GM12878 (cell line): Measurements from ENCODE around the gene SMTNL2. TPM values are rescaled to one million over a fixed set of nuclear protein-coding genes. Genes with fewer than 3 reads are reported as not detected.

Experiments used
- ATAC-seq: fragments of 200-7000 bp; cut with Tn5 transposase; 3 replicates; pipeline ENCODE4 v1.9.1; 2020; ENCODE audit warnings: mild to moderate bottlenecking, moderate library complexity
- BruUV-seq: library from RNA; stranded (reverse); fragments of 400-500 nt; replicated peaks from 2 replicates; lab custom pipeline; 2021; lab: Mats Ljungman, UMichigan
- CTCF ChIA-PET: fragments of 300-600 bp; sonication (Branson Sonifier 250); formaldehyde crosslinking; extraction: SDS; loops from one replicate; lab custom pipeline; 2021; ENCODE audit warnings: inconsistent platforms; lab: Yijun Ruan, JAX
- POLR2A ChIA-PET: fragments of 350-600 bp; formaldehyde crosslinking; extraction: SDS; loops from one replicate; lab custom pipeline; 2021; ENCODE audit warnings: inconsistent platforms; lab: Charles Lee
- RAD21 ChIA-PET: fragments of 300-600 bp; sonication (Branson Sonifier 250); formaldehyde crosslinking; loops from one replicate; lab custom pipeline; 2023; ENCODE audit warnings: antibody characterized with exemption; ENCODE audit not compliant: unreplicated experiment; lab: Charles Lee
- SMC1A ChIA-PET: fragments of 300-600 bp; sonication (Branson Sonifier 250); formaldehyde crosslinking; loops from one replicate; lab custom pipeline; 2023; ENCODE audit not compliant: unreplicated experiment, uncharacterized antibody; lab: Charles Lee
- DNase-seq: peaks from one replicate; pipeline ENCODE4 v3.0.0-alpha.2; 2011; ENCODE audit warnings: low read depth, low spot score
- FAIRE-seq: peaks from 3 replicates; lab custom pipeline; 2011; peaks lifted over from hg19 to GRCh38; lab: Jason Lieb, UNC
- H2AFZ ChIP-seq: 2 replicates; pipeline ENCODE4 v1.6.0; 2011; ENCODE audit warnings: low read depth, low read length, control low read depth; ENCODE audit not compliant: control insufficient read depth
- H3K27ac ChIP-seq: 2 replicates; pipeline ENCODE4 v1.5.1; 2011; ENCODE audit warnings: control low read depth; ENCODE audit not compliant: control insufficient read depth, insufficient read depth
- H3K27me3 ChIP-seq, 2 experiments: replicated peaks in 1 of 2; 2 replicates each; pipeline versions ENCODE4 v1.6.0 to v1.6.1; 2011; ENCODE audit warnings: low read length in 1 of 2; ENCODE audit not compliant: control insufficient read depth in 2 of 2, insufficient read depth in 2 of 2
- H3K36me3 ChIP-seq, 2 experiments: 2 replicates each; pipeline ENCODE4 v1.5.1; 2011; ENCODE audit warnings: low read length in 1 of 2; ENCODE audit not compliant: control insufficient read depth in 2 of 2, insufficient read depth in 2 of 2
- H3K4me1 ChIP-seq: 2 replicates; pipeline ENCODE4 v1.6.1; 2011; ENCODE audit warnings: mild to moderate bottlenecking, low read length, moderate library complexity, mixed read lengths; ENCODE audit not compliant: control insufficient read depth, insufficient read depth
- H3K4me2 ChIP-seq: 2 replicates; pipeline ENCODE4 v1.6.0; 2011; ENCODE audit warnings: control low read depth; ENCODE audit not compliant: control insufficient read depth, insufficient read depth
- H3K4me3 ChIP-seq: fragments of 200-600 bp; sonication (generic); 2 replicates; pipeline ENCODE4 v1.5.1; 2016
- H3K79me2 ChIP-seq: 2 replicates; pipeline ENCODE4 v1.6.0; 2011; ENCODE audit warnings: low read length; ENCODE audit not compliant: control insufficient read depth, insufficient read depth
- H3K9ac ChIP-seq: 2 replicates; pipeline ENCODE4 v1.8.0; 2011; ENCODE audit warnings: low read length, control low read depth, mixed read lengths; ENCODE audit not compliant: control insufficient read depth, insufficient read depth
- H3K9me3 ChIP-seq: replicated peaks from 3 replicates; pipeline ENCODE4 v1.5.1; 2011; ENCODE audit warnings: mild to moderate bottlenecking, low read length; ENCODE audit not compliant: control insufficient read depth, insufficient read depth
- H4K20me1 ChIP-seq: 2 replicates; pipeline ENCODE4 v1.6.0; 2011; ENCODE audit not compliant: control insufficient read depth, insufficient read depth
- FOXK2 ChIP-seq: fragments of 450-650 bp; IDR thresholded peaks from 2 replicates; pipeline ENCODE4 v1.6.1; 2017; ENCODE audit warnings: mild to moderate bottlenecking, moderate library complexity
- KAT2A ChIP-seq: conservative IDR thresholded peaks from 2 replicates; pipeline ENCODE4 v1.6.1; 2011; ENCODE audit warnings: low read depth, low read length; ENCODE audit not compliant: control insufficient read depth
- PAX5 ChIP-seq: IDR thresholded peaks from 2 replicates; pipeline ENCODE4 v1.6.1; 2011; ENCODE audit warnings: low read depth, low read length, borderline replicate concordance
- POLR2A ChIP-seq: IDR thresholded peaks from 2 replicates; pipeline ENCODE4 v1.6.1; 2011; ENCODE audit warnings: low read depth, mild to moderate bottlenecking, low read length
- TBL1XR1 ChIP-seq: IDR thresholded peaks from 2 replicates; pipeline ENCODE4 v1.6.1; 2012; ENCODE audit warnings: low read depth, low read length, improper control_type of control experiment
- ZNF24 ChIP-seq: fragments of 450-650 bp; IDR thresholded peaks from 2 replicates; pipeline ENCODE4 v1.6.1; 2017; ENCODE audit warnings: antibody characterized with exemption, mild to moderate bottlenecking
- ZNF274 ChIP-seq: IDR thresholded peaks from one replicate; pipeline ENCODE4 v1.8.0; 2011; ENCODE audit not compliant: insufficient read length, insufficient read depth
- WGBS: methylation state at CpG from one replicate; pipeline ENCODE4 v1.1.6; 2016; ENCODE audit warnings: low lambda C conversion rate; ENCODE audit not compliant: insufficient replicate concordance, insufficient coverage; ENCODE audit errors: missing lambda C conversion rate; 5-methylcytosine and 5-hydroxymethylcytosine counted together
- in situ Hi-C: fragments of 300-500 bp; cut with MboI; formaldehyde crosslinking; loops from 9 replicates; pipeline ENCODE4 v1.14.3; 2018; ENCODE audit warnings: mixed read lengths
- intact Hi-C: fragments of 100-400 bp; cut with micrococcal nuclease; formaldehyde crosslinking; loops from one replicate; pipeline ENCODE4 v1.14.2; 2022; ENCODE audit not compliant: unreplicated experiment
- polyA plus RNA-seq, 11 experiments: library from polyadenylated mRNA; depleted of rRNA in 4 of 11; unstranded in 6 of 11; stranded (reverse) in 5 of 11; fragments of >200 nt; fragmentation: Nextera tagmentation in 4 of 11; fragmentation: Illumina TruSeq in 1 of 11; extraction: Ambion mirVana in 4 of 11; extraction: Trizol in 1 of 11; gene quantifications; 1 replicate in 1 of 11; 2 replicates in 10 of 11; pipeline versions ENCODE4 v1.2.1 to v1.2.3, GENCODE V29; 2011 to 2016; ENCODE audit warnings: inconsistent platforms in 2 of 11, missing spikeins in 2 of 11, low read depth in 1 of 11
- total RNA-seq, 4 experiments: library from RNA; depleted of rRNA in 3 of 4; stranded (reverse); fragments of >200 nt in 3 of 4; fragmentation: Illumina TruSeq in 1 of 4; extraction: Trizol in 1 of 4; gene quantifications; 2 replicates each; pipeline versions ENCODE4 v1.2.1 to v1.2.3, GENCODE V29; 2013 to 2021
- TF ChIP-seq, protein P1 (sequence below), 3 experiments: IDR thresholded peaks in 2 of 3; conservative IDR thresholded peaks in 1 of 3; 2 replicates each; pipeline ENCODE4 v1.5.1; 2011; ENCODE audit warnings: low read depth in 3 of 3, low read length in 3 of 3, mild to moderate bottlenecking in 3 of 3, control low read depth in 2 of 3, moderate library complexity in 2 of 3, inconsistent platforms in 1 of 3, mixed read lengths in 1 of 3; ENCODE audit not compliant: control insufficient read depth in 2 of 3, insufficient read depth in 1 of 3; ENCODE audit errors: extremely low read depth in 1 of 3
- TF ChIP-seq, protein P2 (sequence below): fragments of 450-650 bp; IDR thresholded peaks from 2 replicates; pipeline ENCODE4 v1.6.1; 2017; ENCODE audit warnings: antibody characterized with exemption, mild to moderate bottlenecking, moderate library complexity

Gene SMTNL2
- total and polyA plus RNA-seq, 10 of the 15 experiments (the other 5 are each of a cell fraction or from before 2014, with no cell fraction given): not detected

DNA sequence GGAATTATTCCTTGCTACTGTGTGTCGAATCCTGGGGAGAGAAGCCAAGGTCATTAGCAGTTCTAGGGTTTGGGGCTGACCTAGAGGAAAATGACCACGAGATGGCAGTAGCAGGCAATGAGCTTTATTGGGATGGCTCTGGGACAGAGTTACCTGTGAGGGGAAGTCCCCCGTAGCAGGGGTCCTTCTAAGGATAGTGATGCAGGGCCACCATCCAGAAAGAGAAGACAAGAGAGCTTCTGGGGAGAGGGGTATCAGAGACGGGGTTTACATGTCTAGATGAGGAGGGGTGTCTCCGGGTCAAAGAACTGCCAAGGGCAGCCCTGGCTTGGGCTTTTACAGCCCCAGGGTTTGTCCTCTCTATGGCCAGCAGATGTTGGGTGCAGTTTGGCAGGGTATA is 17.5 kb upstream of the SMTNL2 start (continued):
- TF ChIP-seq, protein P1, sequence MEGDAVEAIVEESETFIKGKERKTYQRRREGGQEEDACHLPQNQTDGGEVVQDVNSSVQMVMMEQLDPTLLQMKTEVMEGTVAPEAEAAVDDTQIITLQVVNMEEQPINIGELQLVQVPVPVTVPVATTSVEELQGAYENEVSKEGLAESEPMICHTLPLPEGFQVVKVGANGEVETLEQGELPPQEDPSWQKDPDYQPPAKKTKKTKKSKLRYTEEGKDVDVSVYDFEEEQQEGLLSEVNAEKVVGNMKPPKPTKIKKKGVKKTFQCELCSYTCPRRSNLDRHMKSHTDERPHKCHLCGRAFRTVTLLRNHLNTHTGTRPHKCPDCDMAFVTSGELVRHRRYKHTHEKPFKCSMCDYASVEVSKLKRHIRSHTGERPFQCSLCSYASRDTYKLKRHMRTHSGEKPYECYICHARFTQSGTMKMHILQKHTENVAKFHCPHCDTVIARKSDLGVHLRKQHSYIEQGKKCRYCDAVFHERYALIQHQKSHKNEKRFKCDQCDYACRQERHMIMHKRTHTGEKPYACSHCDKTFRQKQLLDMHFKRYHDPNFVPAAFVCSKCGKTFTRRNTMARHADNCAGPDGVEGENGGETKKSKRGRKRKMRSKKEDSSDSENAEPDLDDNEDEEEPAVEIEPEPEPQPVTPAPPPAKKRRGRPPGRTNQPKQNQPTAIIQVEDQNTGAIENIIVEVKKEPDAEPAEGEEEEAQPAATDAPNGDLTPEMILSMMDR (IDR thresholded peaks at IDR 0.05 in 2 of 3, conservative IDR thresholded peaks at IDR 0.05 in 1 of 3; ENCODE audit: control insufficient read depth in 2 of 3, extremely low read depth in 1 of 3, insufficient read depth in 1 of 3, low read depth in 3 of 3, low read length in 3 of 3): peak; percentile 61 to 79 (median 78)
- TF ChIP-seq, protein P2, sequence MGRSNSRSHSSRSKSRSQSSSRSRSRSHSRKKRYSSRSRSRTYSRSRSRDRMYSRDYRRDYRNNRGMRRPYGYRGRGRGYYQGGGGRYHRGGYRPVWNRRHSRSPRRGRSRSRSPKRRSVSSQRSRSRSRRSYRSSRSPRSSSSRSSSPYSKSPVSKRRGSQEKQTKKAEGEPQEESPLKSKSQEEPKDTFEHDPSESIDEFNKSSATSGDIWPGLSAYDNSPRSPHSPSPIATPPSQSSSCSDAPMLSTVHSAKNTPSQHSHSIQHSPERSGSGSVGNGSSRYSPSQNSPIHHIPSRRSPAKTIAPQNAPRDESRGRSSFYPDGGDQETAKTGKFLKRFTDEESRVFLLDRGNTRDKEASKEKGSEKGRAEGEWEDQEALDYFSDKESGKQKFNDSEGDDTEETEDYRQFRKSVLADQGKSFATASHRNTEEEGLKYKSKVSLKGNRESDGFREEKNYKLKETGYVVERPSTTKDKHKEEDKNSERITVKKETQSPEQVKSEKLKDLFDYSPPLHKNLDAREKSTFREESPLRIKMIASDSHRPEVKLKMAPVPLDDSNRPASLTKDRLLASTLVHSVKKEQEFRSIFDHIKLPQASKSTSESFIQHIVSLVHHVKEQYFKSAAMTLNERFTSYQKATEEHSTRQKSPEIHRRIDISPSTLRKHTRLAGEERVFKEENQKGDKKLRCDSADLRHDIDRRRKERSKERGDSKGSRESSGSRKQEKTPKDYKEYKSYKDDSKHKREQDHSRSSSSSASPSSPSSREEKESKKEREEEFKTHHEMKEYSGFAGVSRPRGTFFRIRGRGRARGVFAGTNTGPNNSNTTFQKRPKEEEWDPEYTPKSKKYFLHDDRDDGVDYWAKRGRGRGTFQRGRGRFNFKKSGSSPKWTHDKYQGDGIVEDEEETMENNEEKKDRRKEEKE: no peak
- TF ChIP-seq PAX5 (no peak), KAT2A (no peak), TBL1XR1 (no peak)
- TF ChIP-seq, all 136 proteins: peak for 4

DNA sequence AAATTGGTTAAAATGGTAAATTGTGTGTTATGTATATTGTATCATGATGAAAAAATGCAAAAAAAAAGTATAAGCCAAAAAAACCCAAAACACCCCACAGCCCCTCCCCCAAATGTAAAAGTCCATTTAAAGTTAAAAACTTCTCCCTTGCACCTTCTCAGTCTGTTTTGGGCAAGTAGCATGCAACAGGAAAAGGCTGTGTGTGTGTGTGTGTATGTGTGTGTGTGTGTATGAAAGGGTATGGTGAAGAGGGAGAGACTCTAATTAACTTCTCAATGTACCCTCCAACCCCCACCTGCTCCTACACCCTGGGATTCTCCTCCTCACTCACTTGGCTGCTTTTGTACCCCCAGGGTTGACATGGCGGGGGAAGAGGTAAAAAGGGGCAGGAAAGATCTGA is 14.7 kb upstream of the SMTNL2 start:
- TF ChIP-seq FOXK2: no peak
- TF ChIP-seq ZNF24: no peak
- TF ChIP-seq POLR2A: no peak
- no peak for TF ChIP-seq ZNF274
- Histone ChIP-seq H3K9ac (no peak overlapping the region), H3K4me1 (peaks cover 6% of the 10 kb centered on the region; the same call in 1 of the 2 replicates), H3K79me2 (no peaks in the 10 kb centered on the region), H3K27me3 (no peaks in the 10 kb centered on the region), H3K4me3 (no peak overlapping the region), H3K27ac (no peak overlapping the region), H2AFZ (no peak overlapping the region), H3K9me3 (no peaks in the 10 kb centered on the region), H4K20me1 (no peaks in the 10 kb centered on the region), H3K36me3 (no peaks in the 10 kb centered on the region), H3K4me2 (no peak overlapping the region)
- ATAC-seq: no peak
- BruUV-seq: no TSS peak
- no peak for FAIRE-seq
- ChIA-PET RAD21 (no interaction called here), POLR2A (no interaction called here), CTCF (interaction anchor here (1.0 to 6.3 kb wide), 4 partner anchors 14 to 149 kb away, joined by 3 to 135 read pairs (median 32); partner anchors contain the start of gene MYBBP1A), SMC1A (interaction anchor here (1.5 kb wide), 1 partner anchor 149 kb away, joined by 3 read pairs; no protein-coding TSS in a partner anchor)
- intact Hi-C loops (loop anchor here (10.0 kb wide), 1 partner anchor 145 kb away; no protein-coding TSS in a partner anchor), in situ Hi-C loops (loop anchor here (5.0 kb wide), 1 partner anchor 53 kb away; no protein-coding TSS in a partner anchor)
- WGBS: 90% methylated on average over 1 of the region's 1 CpG
- DNase-seq: no peak
